ENCODE results near the gene CHST5. TPM values are rescaled to one million over a fixed set of nuclear protein-coding genes. Genes with fewer than 3 reads are reported as not detected.

Gene CHST5
- total RNA-seq, 1 donor from 2014 or later = 1.5 TPM

GRCh38 chr16:75576384-75576811, 40.5 kb upstream of the CHST5 start:
- Mint-ChIP-seq H3K36me3 (ENCODE audit: low read depth) (peaks cover 5% of the 10 kb centered on the region), H3K4me1 (no peaks in the 10 kb centered on the region), H3K9me3 (no peaks in the 10 kb centered on the region), H3K27me3 (ENCODE audit: low read depth) (no peaks in the 10 kb centered on the region), H3K27ac (ENCODE audit: unreplicated experiment) (no peak overlapping the region), H3K4me3 (no peak overlapping the region)
- no peak for DNase-seq (ENCODE audit: low read depth, low spot score)
- TF ChIP-seq CTCF (conservative IDR thresholded peaks at IDR 0.05) = no peak

GRCh38 chr16:75575958-75576357, 40.0 kb upstream of the CHST5 start:
- H3K9me3 Mint-ChIP-seq = no peaks in the 10 kb centered on the region
- no peak overlapping the region for H3K4me3 Mint-ChIP-seq
- no peak for TF ChIP-seq CTCF (conservative IDR thresholded peaks at IDR 0.05)
- no peaks in the 10 kb centered on the region for H3K27me3 Mint-ChIP-seq (ENCODE audit: low read depth)
- H3K27ac Mint-ChIP-seq (ENCODE audit: unreplicated experiment) = no peak overlapping the region
- no peaks in the 10 kb centered on the region for H3K4me1 Mint-ChIP-seq
- no peak for DNase-seq (ENCODE audit: low read depth, low spot score)
- H3K36me3 Mint-ChIP-seq (ENCODE audit: low read depth) = peaks cover 5% of the 10 kb centered on the region

- Mint-ChIP-seq H3K36me3 (ENCODE audit: low read depth) (peaks cover 2% of the 10 kb centered on the region), H3K9me3 (no peaks in the 10 kb centered on the region), H3K4me1 (no peaks in the 10 kb centered on the region), H3K27me3 (ENCODE audit: low read depth) (no peaks in the 10 kb centered on the region), H3K4me3 (no peak overlapping the region), H3K27ac (ENCODE audit: unreplicated experiment) (no peak overlapping the region)
- no peak for TF ChIP-seq CTCF (conservative IDR thresholded peaks at IDR 0.05)
- no peak for DNase-seq (ENCODE audit: low read depth, low spot score)
These were observed 38.0 kb upstream of the CHST5 start for GRCh38 chr16:75573955-75574354.

- H3K36me3 Mint-ChIP-seq (ENCODE audit: low read depth) = no peaks in the 10 kb centered on the region
- H3K27me3 Mint-ChIP-seq (ENCODE audit: low read depth) = no peaks in the 10 kb centered on the region
- H3K4me3 Mint-ChIP-seq = no peak overlapping the region
- H3K4me1 Mint-ChIP-seq = peaks cover 1% of the 10 kb centered on the region
- DNase-seq (ENCODE audit: low read depth, low spot score) = no peak
- H3K9me3 Mint-ChIP-seq = no peaks in the 10 kb centered on the region
- no peak for TF ChIP-seq CTCF (conservative IDR thresholded peaks at IDR 0.05)
- no peak overlapping the region for H3K27ac Mint-ChIP-seq (ENCODE audit: unreplicated experiment)
These were observed 37.1 kb upstream of the CHST5 start for GRCh38 chr16:75572864-75573542.

- Mint-ChIP-seq H3K4me3 (peak overlapping the region; percentile 41), H3K9me3 (no peaks in the 10 kb centered on the region), H3K27ac (ENCODE audit: unreplicated experiment) (no peak overlapping the region), H3K27me3 (ENCODE audit: low read depth) (peaks cover 4% of the 10 kb centered on the region), H3K36me3 (ENCODE audit: low read depth) (no peaks in the 10 kb centered on the region), H3K4me1 (peaks cover 18% of the 10 kb centered on the region)
- no peak for TF ChIP-seq CTCF (conservative IDR thresholded peaks at IDR 0.05)
- DNase-seq (ENCODE audit: low read depth, low spot score) = no peak
These were observed 34.6 kb upstream of the CHST5 start for GRCh38 chr16:75570396-75571065.

Measured in neural crest cell (in vitro differentiated cells).